Measurements from ENCODE around the gene CDH22. TPM values are rescaled to one million over a fixed set of nuclear protein-coding genes. Genes with fewer than 3 reads are reported as not detected.

CDH22 gene
- total and polyA plus RNA-seq, 2 experiments from 2014 or later, result 0.08 to 0.10 TPM

GRCh38 chr20:46267108-46268105, 40.9 kb downstream of the CDH22 start:
- no peak overlapping the region for H2AFZ ChIP-seq
- H3K36me3 Mint-ChIP-seq (ENCODE audit: low read depth), result no peaks in the 10 kb centered on the region; the same call in 2 of the 3 replicates
- H3K4me3 Mint-ChIP-seq, result no peak overlapping the region
- no peaks in the 10 kb centered on the region for H3K36me3 ChIP-seq (ENCODE audit: insufficient read depth)
- H3K9me3 Mint-ChIP-seq, result no peaks in the 10 kb centered on the region; the same call in 2 of the 3 replicates
- H4K20me1 ChIP-seq (replicated peaks; ENCODE audit: insufficient read depth), result no peaks in the 10 kb centered on the region
- TF ChIP-seq POLR2AphosphoS5 (IDR thresholded peaks at IDR 0.05; ENCODE audit: low read depth) (no peak), ZNF114 (CRISPR knock-in tag; IDR thresholded peaks at IDR 0.05) (no peak), ZNF331 (CRISPR knock-in tag; IDR thresholded peaks at IDR 0.05; ENCODE audit: low read depth) (no peak), NANOG (IDR thresholded peaks at IDR 0.05; ENCODE audit: borderline replicate concordance) (no peak), REST (IDR thresholded peaks at IDR 0.05; ENCODE audit: unreplicated experiment) (no peak), EZH2phosphoT487 (IDR thresholded peaks at IDR 0.05; ENCODE audit: unreplicated experiment) (no peak), JUNB (IDR thresholded peaks at IDR 0.05; ENCODE audit: unreplicated experiment) (no peak), ETS1 (IDR thresholded peaks at IDR 0.05) (no peak), STAT1 (IDR thresholded peaks at IDR 0.05; ENCODE audit: unreplicated experiment) (no peak)
- TF ChIP-seq, protein P1, sequence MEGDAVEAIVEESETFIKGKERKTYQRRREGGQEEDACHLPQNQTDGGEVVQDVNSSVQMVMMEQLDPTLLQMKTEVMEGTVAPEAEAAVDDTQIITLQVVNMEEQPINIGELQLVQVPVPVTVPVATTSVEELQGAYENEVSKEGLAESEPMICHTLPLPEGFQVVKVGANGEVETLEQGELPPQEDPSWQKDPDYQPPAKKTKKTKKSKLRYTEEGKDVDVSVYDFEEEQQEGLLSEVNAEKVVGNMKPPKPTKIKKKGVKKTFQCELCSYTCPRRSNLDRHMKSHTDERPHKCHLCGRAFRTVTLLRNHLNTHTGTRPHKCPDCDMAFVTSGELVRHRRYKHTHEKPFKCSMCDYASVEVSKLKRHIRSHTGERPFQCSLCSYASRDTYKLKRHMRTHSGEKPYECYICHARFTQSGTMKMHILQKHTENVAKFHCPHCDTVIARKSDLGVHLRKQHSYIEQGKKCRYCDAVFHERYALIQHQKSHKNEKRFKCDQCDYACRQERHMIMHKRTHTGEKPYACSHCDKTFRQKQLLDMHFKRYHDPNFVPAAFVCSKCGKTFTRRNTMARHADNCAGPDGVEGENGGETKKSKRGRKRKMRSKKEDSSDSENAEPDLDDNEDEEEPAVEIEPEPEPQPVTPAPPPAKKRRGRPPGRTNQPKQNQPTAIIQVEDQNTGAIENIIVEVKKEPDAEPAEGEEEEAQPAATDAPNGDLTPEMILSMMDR (conservative IDR thresholded peaks at IDR 0.05; ENCODE audit: low read depth in 2 of 2), result no peak
- ATAC-seq (no peak), DNase-seq (ENCODE audit: low spot score) (no peak)
- H3K4me3 ChIP-seq, result no peak overlapping the region
- no peaks in the 10 kb centered on the region for H3K27me3 ChIP-seq (ENCODE audit: insufficient read depth)
- no peaks in the 10 kb centered on the region for H3F3A ChIP-seq (replicated peaks; ENCODE audit: low read depth)
- no peaks in the 10 kb centered on the region for H3K4me1 ChIP-seq (ENCODE audit: insufficient read depth)
- H3K9me2 ChIP-seq (ENCODE audit: insufficient read depth), result no peaks in the 10 kb centered on the region
- H3K4me1 Mint-ChIP-seq, result peaks cover 4% of the 10 kb centered on the region; the same call in 2 of the 3 replicates
- no peak overlapping the region for H3K27ac Mint-ChIP-seq
- H3K4me2 ChIP-seq, result no peak overlapping the region
- H3K79me2 ChIP-seq (replicated peaks; ENCODE audit: insufficient read depth), result no peaks in the 10 kb centered on the region
- H3K27me3 Mint-ChIP-seq (ENCODE audit: insufficient read depth, low read depth, poor library complexity), result peaks cover 11% of the 10 kb centered on the region
- H3K27ac ChIP-seq (ENCODE audit: low read depth), result no peak overlapping the region

Data from GM23338 (cell line).